ENCODE results near the gene HNF1B.
A peak's percentile ranks its signal among the peaks of the same experiment; 100 is the strongest.

HNF1B gene

GRCh38 chr17:37664214-37664613 is 80.6 kb downstream of the HNF1B start:
- DNase-seq, result no peak

GRCh38 chr17:37662353-37662752 is 82.5 kb downstream of the HNF1B start:
- DNase-seq, result no peak

- no peak for DNase-seq
Observed at GRCh38 chr17:37661400-37662014, 83.4 kb downstream of the HNF1B start.

GRCh38 chr17:37659925-37660324 is 84.9 kb downstream of the HNF1B start:
- no peak for DNase-seq

GRCh38 chr17:37657202-37657601 is 87.7 kb downstream of the HNF1B start:
- DNase-seq, result no peak

GRCh38 chr17:37651849-37652248 is 93.0 kb downstream of the HNF1B start:
- DNase-seq, result no peak

- no peak for DNase-seq
Observed at GRCh38 chr17:37650419-37651003, 94.3 kb downstream of the HNF1B start.

- no peak for DNase-seq
Observed at GRCh38 chr17:37648555-37648954, 96.3 kb downstream of the HNF1B start.

- DNase-seq, result no peak
Observed at GRCh38 chr17:37647856-37648255, 97.0 kb downstream of the HNF1B start.

GRCh38 chr17:37643869-37644268 is 101.0 kb downstream of the HNF1B start:
- no peak for DNase-seq

GRCh38 chr17:37643118-37643766 is 101.6 kb downstream of the HNF1B start, which contains the start of gene DDX52:
DDX52 (minus strand) TSS chr17:37643446; CDS start chr17:37643420, 26 bp downstream.
- peak; percentile 55 for DNase-seq

- no peak for DNase-seq
Observed at GRCh38 chr17:37642681-37643080, 102.2 kb downstream of the HNF1B start.

- no peak for DNase-seq
Observed at GRCh38 chr17:37640015-37640414, 104.8 kb downstream of the HNF1B start.

- no peak for DNase-seq
Observed at GRCh38 chr17:37637956-37638355, 106.9 kb downstream of the HNF1B start.
